OCI-LY1 (cell line): ENCODE data around the gene ASF1B.

Experiments used
- H2AFZ ChIP-seq: fragments of 200-600 bp; sonication (generic), shearing (Covaris generic); 2 replicates; pipeline ENCODE4 v1.6.0; 2014; ENCODE audit warnings: antibody characterized with exemption, mild to moderate bottlenecking, low read length
- H3F3A ChIP-seq: fragments of 200-600 bp; sonication (generic), shearing (Covaris generic); 2 replicates; pipeline ENCODE4 v1.6.0; 2014; ENCODE audit warnings: mild to moderate bottlenecking, antibody characterized with exemption, low read length, moderate library complexity; ENCODE audit not compliant: insufficient read depth
- H3K27ac ChIP-seq: fragments of 200-600 bp; sonication (generic); 2 replicates; pipeline ENCODE4 v1.5.1; 2014; ENCODE audit warnings: low read length, mixed run types, mild to moderate bottlenecking, low read depth; ENCODE audit not compliant: poor library complexity, severe bottlenecking
- H3K27me3 ChIP-seq: fragments of 200-600 bp; sonication (generic); 2 replicates; pipeline ENCODE4 v1.6.0; 2014; ENCODE audit warnings: antibody characterized with exemption, mild to moderate bottlenecking, low read length, moderate library complexity; ENCODE audit not compliant: insufficient read depth
- H3K36me3 ChIP-seq: fragments of 200-600 bp; sonication (generic); 2 replicates; pipeline ENCODE4 v1.6.1; 2014; ENCODE audit warnings: mild to moderate bottlenecking, antibody characterized with exemption, low read length, moderate library complexity, mixed read lengths; ENCODE audit not compliant: insufficient read depth
- H3K4me1 ChIP-seq: fragments of 200-600 bp; sonication (generic); 2 replicates; pipeline ENCODE4 v1.5.1; 2014; ENCODE audit warnings: mild to moderate bottlenecking, low read length, moderate library complexity; ENCODE audit not compliant: insufficient read depth, severe bottlenecking
- H3K4me2 ChIP-seq: fragments of 200-600 bp; sonication (generic), shearing (Covaris generic); 2 replicates; pipeline ENCODE4 v1.6.1; 2014; ENCODE audit warnings: low read length
- H3K4me3 ChIP-seq: fragments of 200-600 bp; sonication (generic); 2 replicates; pipeline ENCODE4 v1.5.1; 2014; ENCODE audit warnings: low read length, low read depth, mild to moderate bottlenecking, mixed read lengths; ENCODE audit not compliant: poor library complexity, severe bottlenecking
- H3K79me2 ChIP-seq: fragments of 200-600 bp; shearing (Covaris generic); 2 replicates; pipeline ENCODE4 v1.6.1; 2016; ENCODE audit warnings: mixed run types, low read length, mixed read lengths; ENCODE audit not compliant: insufficient read depth
- H3K9ac ChIP-seq: fragments of 200-600 bp; sonication (generic), shearing (Covaris generic); 2 replicates; pipeline ENCODE4 v1.6.1; 2014; ENCODE audit warnings: mild to moderate bottlenecking, low read length, mixed read lengths
- H3K9me2 ChIP-seq: fragments of 200-600 bp; sonication (generic), shearing (Covaris generic); 2 replicates; pipeline ENCODE4 v1.6.1; 2014; ENCODE audit warnings: low read depth, mild to moderate bottlenecking, low read length, mixed read lengths
- H3K9me3 ChIP-seq: fragments of 200-600 bp; shearing (Covaris generic); 2 replicates; pipeline ENCODE4 v1.6.1; 2014; ENCODE audit warnings: low read length, mixed read lengths
- H4K20me1 ChIP-seq: fragments of 200-600 bp; sonication (generic), shearing (Covaris generic); 2 replicates; pipeline ENCODE4 v1.6.0; 2016; ENCODE audit warnings: mild to moderate bottlenecking, low read length; ENCODE audit not compliant: insufficient read depth
- EZH2 ChIP-seq: fragments of 200-600 bp; sonication (generic), shearing (Covaris generic); IDR thresholded peaks from 2 replicates; pipeline ENCODE4 v1.8.0; 2017; ENCODE audit warnings: borderline replicate concordance, mixed run types, mild to moderate bottlenecking, antibody characterized with exemption, low read length, moderate library complexity, mixed read lengths
- TF ChIP-seq, protein P1 (sequence below): fragments of 200-600 bp; sonication (generic), shearing (Covaris generic); IDR thresholded peaks from 2 replicates; pipeline ENCODE4 v1.5.1; 2017; ENCODE audit warnings: mild to moderate bottlenecking, antibody characterized with exemption, low read length, moderate library complexity, mixed read lengths

The ASF1B gene

DNA sequence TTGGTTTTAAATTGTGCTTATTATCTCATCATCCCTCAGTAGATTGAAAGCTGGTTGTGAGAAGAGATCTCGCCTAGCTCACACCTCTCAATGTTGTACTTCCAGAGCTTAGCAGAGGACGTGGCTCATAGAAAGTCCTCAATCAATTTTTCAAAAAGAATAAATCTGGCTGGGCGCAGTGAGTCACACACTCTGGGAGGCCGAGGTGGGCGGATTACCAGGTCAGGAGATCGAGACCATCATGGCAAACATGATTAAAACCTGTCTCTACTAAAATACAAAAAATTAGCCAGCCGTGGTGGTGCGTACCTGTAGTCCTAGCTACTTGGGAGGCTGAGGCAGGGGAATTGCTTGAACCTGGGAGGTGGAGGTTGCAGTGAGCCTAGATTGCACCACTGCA is 4.7 kb upstream of the ASF1B start:
- Histone ChIP-seq H3K36me3 (no peaks in the 10 kb centered on the region), H4K20me1 (no peaks in the 10 kb centered on the region), H3K4me1 (peaks cover 12% of the 10 kb centered on the region), H3F3A (no peaks in the 10 kb centered on the region), H3K9me2 (no peaks in the 10 kb centered on the region), H2AFZ (no peak overlapping the region), H3K79me2 (no peaks in the 10 kb centered on the region; the same call in 1 of the 2 replicates), H3K27me3 (no peaks in the 10 kb centered on the region), H3K27ac (no peak overlapping the region), H3K9ac (no peak overlapping the region), H3K4me2 (no peak overlapping the region), H3K4me3 (no peak overlapping the region), H3K9me3 (no peaks in the 10 kb centered on the region)
- TF ChIP-seq EZH2 = no peak
- TF ChIP-seq, protein P1, sequence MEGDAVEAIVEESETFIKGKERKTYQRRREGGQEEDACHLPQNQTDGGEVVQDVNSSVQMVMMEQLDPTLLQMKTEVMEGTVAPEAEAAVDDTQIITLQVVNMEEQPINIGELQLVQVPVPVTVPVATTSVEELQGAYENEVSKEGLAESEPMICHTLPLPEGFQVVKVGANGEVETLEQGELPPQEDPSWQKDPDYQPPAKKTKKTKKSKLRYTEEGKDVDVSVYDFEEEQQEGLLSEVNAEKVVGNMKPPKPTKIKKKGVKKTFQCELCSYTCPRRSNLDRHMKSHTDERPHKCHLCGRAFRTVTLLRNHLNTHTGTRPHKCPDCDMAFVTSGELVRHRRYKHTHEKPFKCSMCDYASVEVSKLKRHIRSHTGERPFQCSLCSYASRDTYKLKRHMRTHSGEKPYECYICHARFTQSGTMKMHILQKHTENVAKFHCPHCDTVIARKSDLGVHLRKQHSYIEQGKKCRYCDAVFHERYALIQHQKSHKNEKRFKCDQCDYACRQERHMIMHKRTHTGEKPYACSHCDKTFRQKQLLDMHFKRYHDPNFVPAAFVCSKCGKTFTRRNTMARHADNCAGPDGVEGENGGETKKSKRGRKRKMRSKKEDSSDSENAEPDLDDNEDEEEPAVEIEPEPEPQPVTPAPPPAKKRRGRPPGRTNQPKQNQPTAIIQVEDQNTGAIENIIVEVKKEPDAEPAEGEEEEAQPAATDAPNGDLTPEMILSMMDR = no peak

DNA sequence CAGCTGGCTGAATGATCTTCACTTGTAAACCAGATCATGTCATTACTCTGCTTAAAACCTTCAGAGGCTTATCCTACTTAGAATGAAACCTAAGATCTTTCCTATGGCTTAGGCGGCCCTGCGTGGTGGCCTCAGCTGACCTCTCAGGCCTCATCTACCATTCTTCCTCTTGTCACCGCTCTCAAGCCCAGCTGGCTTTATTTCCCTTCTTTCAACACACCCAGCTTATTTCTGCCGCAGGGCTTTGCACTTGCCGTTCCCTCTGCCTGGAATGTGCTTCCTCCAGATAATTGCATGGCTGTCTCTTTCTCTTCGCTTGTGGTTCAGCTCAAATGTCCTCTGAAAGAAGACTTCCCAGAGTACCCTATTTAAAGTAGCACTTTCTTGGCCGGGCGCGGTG is 3.6 kb upstream of the ASF1B start:
- H4K20me1 ChIP-seq = no peaks in the 10 kb centered on the region
- H3K9ac ChIP-seq = no peak overlapping the region
- H2AFZ ChIP-seq = no peak overlapping the region
- peaks cover 20% of the 10 kb centered on the region for H3K4me1 ChIP-seq
- no peaks in the 10 kb centered on the region for H3F3A ChIP-seq
- no peak overlapping the region for H3K4me3 ChIP-seq
- H3K9me2 ChIP-seq = no peaks in the 10 kb centered on the region
- H3K27ac ChIP-seq = no peak overlapping the region
- no peaks in the 10 kb centered on the region for H3K9me3 ChIP-seq
- H3K27me3 ChIP-seq = no peaks in the 10 kb centered on the region
- H3K4me2 ChIP-seq = no peak overlapping the region
- no peak for TF ChIP-seq EZH2
- TF ChIP-seq, protein P1 = no peak
- H3K36me3 ChIP-seq = no peaks in the 10 kb centered on the region
- H3K79me2 ChIP-seq = peaks cover 11% of the 10 kb centered on the region

DNA sequence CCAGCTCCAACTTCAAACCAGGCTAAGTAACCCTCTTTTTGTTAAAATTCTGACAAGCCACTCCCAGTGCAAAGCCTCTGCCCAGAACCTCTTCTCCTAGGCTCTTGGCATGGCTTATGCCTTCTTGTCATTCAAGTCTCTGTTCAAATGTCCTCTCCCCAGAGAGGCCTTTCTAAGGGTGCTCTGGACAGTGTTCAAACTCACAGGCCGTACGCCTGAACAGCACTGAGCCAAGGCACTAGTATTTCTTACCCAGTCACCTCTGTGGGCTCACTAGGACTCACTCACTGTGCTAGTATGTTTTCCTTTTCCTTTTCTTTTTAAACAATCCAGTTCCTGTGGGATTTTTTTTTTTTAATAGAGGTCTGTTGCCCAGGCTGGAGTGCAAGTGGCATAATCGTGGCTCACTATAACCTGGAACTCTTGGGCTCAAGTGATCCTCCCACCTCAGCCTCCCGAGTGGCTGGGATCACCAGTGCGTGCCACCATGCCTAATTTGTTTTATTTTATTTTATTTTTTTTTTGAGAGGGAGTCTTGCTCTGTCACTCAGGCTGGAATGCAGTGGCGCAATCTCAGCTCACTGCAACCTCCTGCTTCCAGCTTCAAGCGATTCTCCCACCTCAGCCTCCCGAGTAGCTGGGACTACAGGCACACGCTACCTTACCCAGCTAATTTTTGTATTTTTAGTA is 2.3 kb upstream of the ASF1B start:
- TF ChIP-seq, protein P1 = no peak
- no peak for TF ChIP-seq EZH2
- H2AFZ ChIP-seq = no peak overlapping the region
- H3K79me2 ChIP-seq = peaks cover 19% of the 10 kb centered on the region
- H4K20me1 ChIP-seq = no peaks in the 10 kb centered on the region
- peaks cover 9% of the 10 kb centered on the region; the same call in 1 of the 2 replicates for H3K36me3 ChIP-seq
- H3K9me3 ChIP-seq = no peaks in the 10 kb centered on the region
- peaks cover 31% of the 10 kb centered on the region for H3K4me1 ChIP-seq
- H3K4me3 ChIP-seq = no peak overlapping the region
- no peak overlapping the region for H3K27ac ChIP-seq
- H3F3A ChIP-seq = no peaks in the 10 kb centered on the region
- no peaks in the 10 kb centered on the region for H3K9me2 ChIP-seq
- 0 out of 2 replicates have a peak overlapping the region, but pooled peaks have one; percentile 38 for H3K4me2 ChIP-seq
- H3K9ac ChIP-seq = 0 out of 2 replicates have a peak overlapping the region, but pooled peaks have one; percentile 3
- no peaks in the 10 kb centered on the region for H3K27me3 ChIP-seq
